GM20000 (cell line): Measurements from ENCODE around the gene NFIX.
A peak's percentile ranks its signal among the peaks of the same experiment; 100 is the strongest.

ENCODE experiments used
- DNase-seq: peaks from one replicate; pipeline ENCODE4 v3.0.0; 2012; ENCODE audit warnings: low spot score
- TF ChIP-seq, protein P1 (sequence below): IDR thresholded peaks from 2 replicates; pipeline ENCODE4 v1.5.1; 2012; ENCODE audit warnings: mild to moderate bottlenecking, control low read depth; ENCODE audit errors: extremely low read depth, missing control alignments

Gene NFIX

DNA sequence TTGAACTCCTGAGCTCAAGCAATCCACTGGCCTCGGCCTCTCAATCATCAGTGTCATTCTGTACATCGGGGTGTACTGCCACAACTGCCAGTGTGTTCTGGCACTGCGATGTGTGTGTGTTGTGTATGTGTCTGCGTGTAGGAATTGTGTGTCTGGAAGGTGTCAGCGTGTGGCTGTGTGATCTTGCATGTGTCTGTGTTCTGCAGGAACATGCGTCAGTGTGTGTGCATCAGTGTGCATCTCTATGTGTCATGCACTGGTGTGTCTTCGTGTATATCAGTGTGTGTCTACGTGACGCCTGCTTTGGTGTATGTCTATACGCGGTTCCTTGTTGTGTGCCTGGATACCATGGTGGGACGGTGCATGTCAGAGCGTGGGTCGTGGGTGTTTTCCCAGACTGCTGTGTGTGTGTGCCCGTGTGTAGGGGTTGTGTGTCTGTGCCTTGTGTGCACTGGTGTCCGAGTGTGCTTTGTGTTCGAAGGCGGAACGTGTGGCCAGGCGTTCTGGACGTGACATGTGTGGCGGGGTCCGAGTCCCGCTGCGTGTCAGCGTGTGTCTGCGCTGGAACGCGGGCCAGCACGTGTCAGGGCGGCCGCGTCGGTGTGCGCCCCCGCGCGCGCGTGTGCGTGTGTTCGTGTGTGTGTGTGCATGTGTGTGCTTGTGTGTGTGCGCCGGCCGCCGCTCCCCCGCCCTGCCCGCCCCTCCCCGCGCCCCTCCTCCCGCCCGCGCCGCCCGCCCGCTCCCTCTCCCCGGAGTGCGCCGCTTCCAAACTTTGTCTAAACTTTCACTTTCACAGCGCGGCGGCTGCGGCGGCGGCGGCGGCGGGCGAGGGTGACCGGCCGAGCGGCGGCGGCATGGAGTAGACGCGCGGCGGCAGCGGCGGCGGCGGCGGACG lies at the start of gene NFIX:
TSS of gene NFIX (plus strand) at position 775 of the 895 bp plus-strand sequence. CDS start 363 bp downstream, outside the sequence.
- no peak for DNase-seq
- TF ChIP-seq, protein P1, sequence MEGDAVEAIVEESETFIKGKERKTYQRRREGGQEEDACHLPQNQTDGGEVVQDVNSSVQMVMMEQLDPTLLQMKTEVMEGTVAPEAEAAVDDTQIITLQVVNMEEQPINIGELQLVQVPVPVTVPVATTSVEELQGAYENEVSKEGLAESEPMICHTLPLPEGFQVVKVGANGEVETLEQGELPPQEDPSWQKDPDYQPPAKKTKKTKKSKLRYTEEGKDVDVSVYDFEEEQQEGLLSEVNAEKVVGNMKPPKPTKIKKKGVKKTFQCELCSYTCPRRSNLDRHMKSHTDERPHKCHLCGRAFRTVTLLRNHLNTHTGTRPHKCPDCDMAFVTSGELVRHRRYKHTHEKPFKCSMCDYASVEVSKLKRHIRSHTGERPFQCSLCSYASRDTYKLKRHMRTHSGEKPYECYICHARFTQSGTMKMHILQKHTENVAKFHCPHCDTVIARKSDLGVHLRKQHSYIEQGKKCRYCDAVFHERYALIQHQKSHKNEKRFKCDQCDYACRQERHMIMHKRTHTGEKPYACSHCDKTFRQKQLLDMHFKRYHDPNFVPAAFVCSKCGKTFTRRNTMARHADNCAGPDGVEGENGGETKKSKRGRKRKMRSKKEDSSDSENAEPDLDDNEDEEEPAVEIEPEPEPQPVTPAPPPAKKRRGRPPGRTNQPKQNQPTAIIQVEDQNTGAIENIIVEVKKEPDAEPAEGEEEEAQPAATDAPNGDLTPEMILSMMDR, result no peak

DNA sequence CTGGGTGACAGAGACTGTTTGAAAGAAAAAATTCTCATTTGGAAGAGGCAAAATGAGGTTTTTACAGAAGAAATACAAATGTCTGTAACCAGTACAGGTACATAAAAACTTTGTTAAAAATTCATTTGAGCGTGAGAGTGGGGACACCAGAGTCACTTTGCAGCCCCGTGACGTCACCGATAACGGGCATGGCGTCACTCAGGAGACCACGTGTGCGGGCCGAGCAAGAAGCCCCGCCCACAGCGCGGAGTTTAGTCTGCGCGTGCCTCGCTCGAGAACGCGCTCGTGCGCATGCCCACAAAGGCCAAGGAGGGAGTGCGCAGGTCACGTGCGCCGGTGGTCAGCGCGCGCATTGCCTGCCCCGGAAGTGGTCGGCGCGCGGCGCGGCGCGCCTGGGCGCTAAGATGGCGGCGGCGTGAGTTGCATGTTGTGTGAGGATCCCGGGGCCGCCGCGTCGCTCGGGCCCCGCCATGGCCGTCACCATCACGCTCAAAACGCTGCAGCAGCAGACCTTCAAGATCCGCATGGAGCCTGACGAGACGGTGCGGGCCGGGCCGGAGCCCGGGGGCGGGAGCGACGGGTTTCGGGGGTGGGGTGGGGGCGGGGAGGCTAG lies 49.7 kb upstream of the NFIX start, which contains the start of gene RAD23A:
TSS of gene RAD23A (plus strand) at position 384 of the 613 bp plus-strand sequence. CDS start at position 471, 87 bp downstream.
- DNase-seq, result peak; percentile 95
- TF ChIP-seq, protein P1, result no peak

DNA sequence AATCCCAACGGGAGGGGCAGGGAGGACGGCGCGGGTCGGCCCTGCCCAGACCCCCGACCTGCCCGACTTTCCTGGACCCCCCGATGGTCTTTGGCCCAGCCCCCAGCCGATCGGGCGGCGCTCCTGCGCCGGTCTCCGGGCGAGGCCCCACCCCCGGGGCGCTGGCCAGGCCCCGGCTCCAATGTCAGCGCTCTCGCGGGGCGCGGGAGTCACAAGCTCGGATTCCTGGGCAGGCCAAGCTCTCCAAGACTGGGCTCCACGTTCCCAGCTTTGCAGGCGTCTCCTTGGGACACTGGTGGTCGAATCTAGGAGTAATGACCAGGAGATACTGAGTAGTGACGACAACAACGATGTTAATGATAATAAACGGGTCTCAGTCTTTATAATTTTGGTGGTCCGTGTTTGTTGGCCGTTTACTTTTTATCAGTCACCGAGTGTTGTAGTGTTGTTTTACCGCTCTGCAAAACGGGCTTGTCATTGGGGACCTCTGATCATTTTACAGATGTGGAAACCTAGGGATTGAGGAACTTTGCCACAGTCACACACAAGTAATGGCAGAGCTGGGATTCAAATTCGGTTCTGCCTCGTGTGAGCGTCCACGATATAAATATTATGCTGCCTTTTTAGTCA lies 49.1 kb upstream of the NFIX start:
- DNase-seq, result peak; percentile 71
- TF ChIP-seq, protein P1, result no peak

DNA sequence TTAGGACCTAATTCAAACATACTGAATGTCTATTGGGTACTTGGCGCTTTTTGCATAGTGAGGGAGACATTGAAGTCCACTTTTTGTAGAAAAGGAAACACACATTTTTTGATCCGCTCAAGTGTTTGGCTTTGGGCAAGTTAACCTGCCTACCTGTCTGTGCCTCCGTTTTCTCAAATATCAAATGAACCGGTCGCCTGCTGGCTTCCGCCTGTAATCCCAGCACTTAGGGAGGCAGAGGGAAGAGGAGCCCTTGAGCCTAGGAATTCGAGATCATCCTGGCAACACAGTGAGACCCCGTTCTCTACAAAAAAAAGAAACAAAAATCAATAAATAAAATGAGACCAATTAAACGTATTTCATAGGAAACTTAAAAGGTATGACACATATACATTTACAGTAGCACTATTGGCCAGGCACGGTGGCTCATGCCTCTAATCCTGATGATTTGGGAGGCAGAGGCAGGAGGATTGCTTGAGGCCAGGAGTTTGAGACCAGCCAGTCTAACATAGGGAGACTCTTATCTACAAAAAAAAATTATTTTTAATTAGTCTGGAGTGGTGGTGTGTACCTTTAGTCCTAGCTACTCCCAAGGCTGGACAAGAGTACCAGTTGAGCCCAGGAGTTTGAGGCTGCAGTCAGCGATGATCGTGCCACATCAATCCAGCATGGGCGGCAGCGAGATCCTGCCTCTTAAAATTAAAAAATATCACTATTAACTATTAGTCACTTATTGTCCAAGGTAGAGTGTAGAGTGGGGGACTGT lies 48.4 kb upstream of the NFIX start:
- TF ChIP-seq, protein P1, result no peak
- no peak for DNase-seq

DNA sequence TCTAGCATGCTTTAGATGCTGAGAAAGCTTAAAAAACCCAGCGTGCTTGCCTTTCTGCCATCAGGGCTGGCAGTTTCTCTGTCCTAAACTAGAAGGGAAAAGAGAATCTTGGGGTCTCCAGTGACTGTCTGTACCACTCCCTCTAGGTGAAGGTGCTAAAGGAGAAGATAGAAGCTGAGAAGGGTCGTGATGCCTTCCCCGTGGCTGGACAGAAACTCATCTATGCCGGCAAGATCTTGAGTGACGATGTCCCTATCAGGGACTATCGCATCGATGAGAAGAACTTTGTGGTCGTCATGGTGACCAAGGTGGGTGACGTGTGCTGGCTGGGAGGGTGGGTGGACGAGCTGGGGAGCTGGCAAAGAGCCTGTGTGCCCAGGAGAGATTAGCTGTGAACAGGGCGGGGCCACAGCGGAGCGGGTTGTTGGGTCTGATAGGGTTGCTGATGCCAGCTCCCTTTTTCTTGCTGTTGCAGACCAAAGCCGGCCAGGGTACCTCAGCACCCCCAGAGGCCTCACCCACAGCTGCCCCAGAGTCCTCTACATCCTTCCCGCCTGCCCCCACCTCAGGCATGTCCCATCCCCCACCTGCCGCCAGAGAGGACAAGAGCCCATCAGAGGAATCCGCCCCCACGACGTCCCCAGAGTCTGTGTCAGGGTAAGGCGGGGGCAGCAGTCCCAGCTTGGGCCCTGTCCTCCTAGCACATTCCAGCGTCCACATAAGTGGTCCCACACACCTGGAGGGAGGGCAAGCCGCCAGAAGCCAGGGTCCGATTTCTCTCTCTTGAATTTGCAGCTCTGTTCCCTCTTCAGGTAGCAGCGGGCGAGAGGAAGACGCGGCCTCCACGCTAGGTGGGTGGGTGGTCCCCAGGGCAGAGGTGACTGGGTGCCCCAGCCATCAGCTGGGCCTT lies 47.3 kb upstream of the NFIX start:
- no peak for DNase-seq
- TF ChIP-seq, protein P1, result no peak

DNA sequence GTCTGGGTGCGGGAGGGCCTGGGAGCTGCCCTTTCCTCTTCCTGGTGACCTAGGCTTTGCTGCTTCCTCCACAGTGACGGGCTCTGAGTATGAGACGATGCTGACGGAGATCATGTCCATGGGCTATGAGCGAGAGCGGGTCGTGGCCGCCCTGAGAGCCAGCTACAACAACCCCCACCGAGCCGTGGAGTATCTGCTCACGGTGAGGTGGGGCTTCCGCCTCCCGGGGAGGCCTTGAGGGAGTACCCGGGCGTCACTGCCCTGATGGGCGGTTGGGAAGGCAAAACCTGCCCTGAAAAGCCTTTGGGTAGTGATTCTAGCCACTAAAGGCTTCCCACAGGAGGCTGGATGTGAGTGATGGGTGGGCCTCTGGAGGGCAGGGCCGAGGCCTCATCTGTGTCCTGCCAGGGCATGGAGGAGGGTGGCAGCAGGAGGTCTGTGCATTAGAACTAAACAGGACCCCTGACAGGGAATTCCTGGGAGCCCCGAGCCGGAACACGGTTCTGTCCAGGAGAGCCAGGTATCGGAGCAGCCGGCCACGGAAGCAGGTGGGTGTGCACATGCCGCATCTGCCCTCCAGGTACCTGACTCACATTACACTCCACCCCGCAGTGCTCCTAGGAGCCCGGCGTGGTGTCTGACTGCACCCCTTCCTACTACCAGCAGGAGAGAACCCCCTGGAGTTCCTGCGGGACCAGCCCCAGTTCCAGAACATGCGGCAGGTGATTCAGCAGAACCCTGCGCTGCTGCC lies 46.5 kb upstream of the NFIX start:
- TF ChIP-seq, protein P1, result no peak
- no peak for DNase-seq
